RPMI8226 (cell line): ENCODE measurements around the gene MPRIP.
"Not testable (repeated sequence)": the region's sequence is repeated elsewhere in the genome, so short reads cannot be mapped to it uniquely, and the experiment has no call there.

ENCODE experiments used
- DNase-seq: peaks from one replicate; pipeline ENCODE4 v3.0.0-alpha.2; 2015

The MPRIP gene

DNA sequence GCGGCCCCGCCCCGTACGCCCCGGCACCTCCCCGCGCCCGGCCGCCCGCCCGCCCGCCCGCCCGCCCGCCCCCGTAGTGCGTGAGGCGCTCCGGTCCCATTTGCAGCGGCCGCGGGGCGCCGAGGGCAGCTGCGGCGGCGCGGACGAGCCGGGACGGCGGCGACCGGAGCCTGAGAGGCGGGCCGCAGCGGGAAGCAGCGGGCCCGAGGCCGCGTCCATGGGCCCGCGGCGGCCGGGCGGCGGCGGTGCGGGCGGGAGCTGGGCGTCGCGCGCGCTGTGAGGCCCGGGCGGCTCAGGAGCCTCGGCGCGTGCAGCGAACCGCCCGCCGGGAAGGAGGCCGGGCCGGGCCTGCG lies at the start of gene MPRIP:
MPRIP (plus strand) TSS at position 74 of the 353 bp plus-strand sequence. CDS start 392 bp downstream, outside the sequence.
- no peak for DNase-seq

GRCh38 chr17:16994631-16995030 lies 47.6 kb upstream of the MPRIP start:
- no peak for DNase-seq

- no peak for DNase-seq
These were observed 46.3 kb upstream of the MPRIP start for GRCh38 chr17:16995930-16996329.

- DNase-seq, result not testable (repeated sequence)
These were observed 45.5 kb upstream of the MPRIP start for GRCh38 chr17:16996726-16997125.

GRCh38 chr17:16997514-16998429 lies 44.5 kb upstream of the MPRIP start:
- peak; percentile 86 for DNase-seq

DNA sequence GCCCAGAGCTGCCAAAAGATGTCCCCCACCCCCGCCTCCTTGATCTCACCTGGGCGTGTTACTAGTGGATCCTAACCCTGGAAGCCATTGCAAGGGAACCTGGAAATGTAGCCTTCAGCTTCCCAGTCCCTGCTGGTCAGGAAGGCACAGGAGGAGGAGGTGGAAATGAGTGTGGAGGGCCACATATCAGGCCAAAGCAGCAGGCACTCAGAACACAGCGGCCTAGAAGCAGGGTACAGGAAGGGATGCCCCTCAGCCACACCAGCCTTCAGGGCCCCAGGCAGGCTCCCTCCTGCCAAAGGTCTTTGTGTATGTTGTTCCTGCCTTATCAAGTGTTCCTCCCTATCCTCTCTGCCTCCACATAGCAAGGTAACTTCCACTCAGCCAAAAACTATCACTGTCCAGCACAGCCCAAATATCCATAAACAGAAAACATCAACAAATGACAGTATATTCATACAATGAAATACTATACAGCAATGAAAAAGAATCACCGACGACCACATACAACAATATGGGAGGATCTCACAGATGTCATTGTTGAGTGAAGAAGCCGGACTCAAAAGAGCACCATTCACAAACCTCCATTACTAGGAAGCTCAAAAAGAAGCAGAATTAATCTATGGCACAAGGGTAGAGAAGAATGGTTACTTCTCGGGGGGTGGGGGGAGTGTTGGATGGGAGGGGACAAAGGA lies 42.2 kb upstream of the MPRIP start:
- DNase-seq, result no peak

GRCh38 chr17:17001076-17001777 lies 41.0 kb upstream of the MPRIP start:
- no peak for DNase-seq

DNA sequence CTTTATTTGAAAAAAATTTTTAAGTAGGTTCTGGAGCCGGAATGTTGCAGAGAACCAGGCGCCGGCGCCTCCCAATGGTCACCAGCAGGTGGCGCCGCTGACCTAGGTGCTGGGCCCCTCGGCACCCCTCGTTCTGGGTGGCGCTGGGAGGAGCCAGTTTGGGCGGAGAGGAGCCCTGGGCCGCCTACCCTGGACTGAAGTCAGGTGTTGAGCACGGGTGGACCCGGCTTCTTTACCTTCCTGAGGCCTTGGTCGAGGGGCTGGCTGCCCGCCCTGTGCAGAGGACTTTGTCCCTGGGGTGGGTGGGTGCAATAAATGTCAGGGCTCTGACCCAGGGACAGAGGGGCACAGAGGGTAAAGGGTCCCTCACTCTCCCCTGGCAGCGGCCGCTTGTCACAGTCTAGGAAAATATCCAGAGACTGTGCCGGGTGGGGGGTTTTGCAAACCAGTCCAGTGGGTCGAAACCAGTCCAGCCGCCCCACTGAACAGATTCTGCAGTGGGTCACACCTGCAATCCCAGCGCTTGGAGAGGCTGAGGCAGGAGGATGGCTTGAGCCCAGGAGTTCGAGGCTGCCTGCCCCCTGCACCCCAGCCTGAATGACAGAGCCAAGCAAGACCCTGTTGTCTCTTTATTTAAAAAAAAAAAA lies 40.3 kb upstream of the MPRIP start:
- peak; percentile 80 for DNase-seq

GRCh38 chr17:17002731-17003715 lies 39.2 kb upstream of the MPRIP start:
- not testable (repeated sequence) for DNase-seq

DNA sequence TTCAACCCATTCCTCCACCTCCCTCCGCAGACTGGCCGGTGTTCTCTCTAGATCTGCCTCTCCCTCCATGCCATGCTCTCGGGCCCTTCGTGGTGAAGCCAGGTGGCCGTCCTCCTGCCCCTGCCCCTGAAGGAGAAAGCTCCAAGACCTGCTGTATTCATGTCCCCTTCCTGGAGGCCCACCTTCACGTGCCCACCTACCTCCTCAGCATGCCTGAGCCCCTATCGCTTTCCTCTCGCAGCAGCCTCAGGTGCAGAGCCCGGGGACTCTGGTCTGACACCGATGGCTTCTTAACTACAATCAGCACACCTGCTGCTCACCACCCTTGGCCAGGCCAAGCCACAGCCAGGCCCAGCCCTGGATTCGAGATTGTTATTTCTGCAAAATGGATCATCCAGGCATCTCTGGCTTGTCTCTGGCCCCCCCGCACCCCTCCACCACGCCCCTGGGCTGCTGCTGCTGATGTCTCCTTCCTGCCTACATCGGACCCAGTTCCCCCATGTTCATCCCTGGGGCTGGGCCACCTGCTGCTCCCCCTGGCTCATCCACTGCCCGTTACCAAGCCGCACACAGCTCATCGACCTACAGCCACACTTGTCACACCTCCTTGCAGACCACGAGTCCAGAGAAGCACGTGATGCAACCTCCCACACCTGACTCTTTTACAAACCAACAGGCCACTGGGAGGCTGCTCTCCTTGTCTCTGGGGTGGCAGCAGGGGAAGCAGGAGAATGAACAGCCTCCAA lies 37.8 kb upstream of the MPRIP start:
- DNase-seq, result no peak

DNA sequence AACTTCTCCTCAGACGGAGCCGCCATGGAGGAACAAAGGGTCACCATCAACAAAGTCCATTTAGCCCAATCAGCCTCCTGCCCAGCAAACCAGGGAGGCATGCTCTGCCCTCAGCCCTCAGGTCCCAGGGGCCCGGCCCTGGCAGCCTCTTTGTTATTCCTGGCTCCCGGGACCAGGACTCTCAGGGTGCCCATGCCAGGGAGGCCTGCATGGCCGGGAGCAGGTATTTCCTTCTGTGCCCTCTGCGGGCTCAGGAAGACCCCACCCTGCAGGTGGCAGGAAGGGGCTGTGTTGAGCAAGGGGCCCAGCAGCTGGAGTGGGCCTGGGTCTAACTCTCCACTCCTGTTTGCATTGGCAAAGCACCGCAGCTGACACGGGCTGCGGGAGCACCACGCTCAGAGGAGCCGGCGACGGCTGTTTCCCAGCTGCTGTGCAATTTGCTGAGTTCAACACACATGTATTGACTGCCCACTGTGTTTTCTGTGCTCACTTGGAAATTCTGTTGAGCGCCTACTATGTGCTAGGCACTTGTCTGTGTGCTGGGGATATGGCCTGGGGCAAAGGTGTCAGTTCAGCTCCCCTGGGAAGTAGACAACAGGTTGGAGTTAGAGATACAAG lies 37.2 kb upstream of the MPRIP start:
- DNase-seq, result not testable (repeated sequence)

GRCh38 chr17:17007891-17008290 lies 34.4 kb upstream of the MPRIP start:
- DNase-seq, result not testable (repeated sequence)

DNA sequence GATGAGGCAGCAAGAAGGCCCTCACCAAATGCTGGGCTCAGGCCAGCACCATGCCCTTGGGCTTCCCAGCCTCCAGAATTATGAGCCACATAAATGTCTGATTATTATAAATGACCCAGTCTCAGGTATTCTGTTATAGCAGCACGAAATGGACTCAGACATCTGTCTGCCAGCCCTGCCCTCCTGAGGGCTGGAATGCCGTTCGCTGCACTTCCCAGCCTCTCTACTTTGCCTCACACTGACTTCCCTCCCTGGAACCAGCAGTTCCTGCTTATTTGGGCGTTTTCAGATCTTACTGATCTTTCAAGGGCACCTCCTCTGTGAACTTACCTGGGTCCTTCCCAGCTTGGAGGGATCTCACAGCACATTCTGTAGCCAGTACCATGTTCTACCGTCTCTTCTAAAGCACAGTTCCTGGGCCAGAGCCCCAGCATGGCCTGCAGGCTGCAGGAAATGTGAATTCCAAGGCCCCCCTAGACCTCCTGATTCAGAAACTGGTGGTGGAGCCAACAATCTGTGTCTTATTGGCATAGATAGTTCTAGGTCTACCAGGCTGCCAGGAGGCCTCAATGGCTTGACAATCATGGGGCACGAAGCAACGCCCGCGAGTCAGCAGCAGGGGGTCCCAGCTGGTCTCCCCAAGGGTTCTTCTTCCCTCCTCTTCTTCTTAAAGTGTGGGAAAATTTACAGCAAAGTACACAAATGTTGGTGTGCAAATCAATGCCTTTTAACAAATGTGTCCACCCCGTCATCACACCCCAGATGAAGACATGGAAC lies 33.4 kb upstream of the MPRIP start:
- DNase-seq, result not testable (repeated sequence)

DNA sequence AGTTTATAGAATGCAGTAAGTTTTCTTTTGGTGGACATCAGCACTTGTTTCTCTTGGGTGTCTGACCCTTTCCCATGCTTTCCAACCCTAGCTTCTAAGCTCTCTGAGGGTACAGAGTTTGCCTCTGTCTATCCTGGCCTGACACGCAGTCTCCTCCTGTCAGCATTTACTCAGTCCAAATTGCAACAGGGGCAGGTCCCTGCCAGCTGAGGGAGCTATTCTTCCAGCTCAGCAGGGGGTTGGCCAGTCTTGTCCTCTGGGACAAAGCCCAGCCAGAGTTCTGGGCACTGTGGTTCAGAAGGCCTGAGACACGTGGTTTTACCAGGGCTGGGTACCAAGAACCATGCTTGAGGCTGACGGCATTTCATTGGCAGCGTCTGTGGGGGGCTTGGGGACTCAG lies 32.3 kb upstream of the MPRIP start:
- not testable (repeated sequence) for DNase-seq

GRCh38 chr17:17010545-17011034 lies 31.7 kb upstream of the MPRIP start:
- DNase-seq, result not testable (repeated sequence)

DNA sequence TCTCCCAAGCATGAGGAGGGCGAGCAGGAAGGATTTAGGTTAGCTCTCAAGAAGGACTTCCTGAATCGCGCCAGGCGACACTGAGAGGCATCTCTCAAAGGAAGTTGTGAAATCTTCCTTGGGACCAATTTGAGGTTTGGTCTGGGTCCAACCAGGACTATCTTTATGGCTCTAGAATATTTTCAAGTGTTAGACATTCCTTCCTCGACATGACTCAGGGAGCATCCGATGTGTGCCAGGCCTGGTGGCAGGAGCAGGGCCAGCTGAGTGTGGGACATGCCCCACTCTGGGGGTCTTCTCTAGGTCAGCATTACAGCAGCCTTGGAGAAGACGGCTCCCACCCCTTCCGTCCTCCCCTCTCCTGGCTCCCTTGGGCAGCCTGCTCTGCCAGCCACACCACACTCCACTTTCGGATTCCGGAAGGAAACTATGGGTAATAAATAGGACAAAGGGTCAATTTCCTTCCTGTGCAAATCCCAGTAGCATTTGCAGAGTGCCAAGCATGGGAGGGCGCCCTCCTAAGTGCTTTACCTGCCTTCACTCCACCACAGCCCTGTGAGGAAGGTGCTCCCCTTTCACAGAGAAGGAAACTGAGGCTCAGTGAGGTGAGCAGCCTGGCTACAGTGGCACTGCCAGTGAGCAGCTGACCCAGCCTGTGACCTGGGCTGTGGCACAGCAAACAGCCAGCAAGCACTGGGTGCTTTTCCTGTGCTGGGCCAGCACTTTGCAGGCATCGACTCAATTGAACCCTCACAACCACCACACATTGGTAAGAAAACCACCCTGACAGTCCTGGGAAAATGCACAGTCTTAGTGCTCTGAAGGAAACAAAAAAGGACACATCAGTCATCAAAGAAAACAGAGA lies 31.0 kb upstream of the MPRIP start:
- DNase-seq, result not testable (repeated sequence)

- not testable (repeated sequence) for DNase-seq
These were observed 28.2 kb upstream of the MPRIP start for GRCh38 chr17:17013828-17014747.
